B cell (primary cell): Measurements from ENCODE around the gene C3orf38. TPM values are rescaled to one million over a fixed set of nuclear protein-coding genes. Genes with fewer than 3 reads are reported as not detected.

Experiments used
- ATAC-seq: fragments of 200-7000 bp; cut with Tn5 transposase; one replicate; pipeline ENCODE4 v1.10.0; 2021; ENCODE audit warnings: low read depth, mild to moderate bottlenecking, moderate number of reproducible peaks, moderate library complexity
- CTCF ChIA-PET: fragments of 350-600 bp; sonication (Branson Sonifier 250); formaldehyde crosslinking; loops from one replicate; lab custom pipeline; 2021; ENCODE audit warnings: antibody characterized with exemption, inconsistent platforms; lab: Charles Lee
- POLR2A ChIA-PET: fragments of 350-600 bp; sonication (Branson Sonifier 250); formaldehyde crosslinking; loops from one replicate; lab custom pipeline; 2021; ENCODE audit warnings: antibody characterized with exemption; lab: Charles Lee
- DNase-seq: peaks from one replicate; pipeline ENCODE4 v3.0.0; 2013
- H2AFZ ChIP-seq: 2 replicates; pipeline ENCODE4 v1.6.1; 2012; ENCODE audit warnings: mild to moderate bottlenecking, low read depth, low read length; ENCODE audit not compliant: insufficient read depth, poor library complexity, severe bottlenecking
- H3K27ac ChIP-seq, 2 donors: 1 replicate in 1 of 2; 2 replicates in 1 of 2; pipeline ENCODE4 v1.5.1; 2012 to 2013; ENCODE audit warnings: low read length in 2 of 2, mild to moderate bottlenecking in 2 of 2, moderate library complexity in 1 of 2
- H3K27me3 ChIP-seq, 4 experiments: fragments of 200-600 bp in 1 of 4; sonication (generic) in 1 of 4; replicated peaks in 1 of 4; 1 replicate in 2 of 4; 2 replicates in 2 of 4; pipeline versions ENCODE4 v1.6.1 to v1.7.0; 2013 to 2016; ENCODE audit warnings: low read length in 3 of 4, mild to moderate bottlenecking in 2 of 4, mixed read lengths in 1 of 4, moderate library complexity in 1 of 4; ENCODE audit not compliant: insufficient read depth in 4 of 4, control insufficient read depth in 3 of 4; ENCODE audit errors: control extremely low read depth in 1 of 4
- H3K36me3 ChIP-seq, 2 experiments: replicated peaks in 1 of 2; 1 replicate in 1 of 2; 2 replicates in 1 of 2; pipeline versions ENCODE4 v1.6.1 to v1.7.1; 2013; ENCODE audit warnings: low read length in 1 of 2; ENCODE audit not compliant: insufficient read depth in 2 of 2, control insufficient read depth in 1 of 2; ENCODE audit errors: control extremely low read depth in 1 of 2, extremely low read depth in 1 of 2
- H3K4me1 ChIP-seq, 2 donors: fragments of 200-600 bp in 1 of 2; sonication (generic) in 1 of 2; 1 replicate in 1 of 2; 2 replicates in 1 of 2; pipeline versions ENCODE4 v1.5.1 to v1.6.1; 2013 to 2017; ENCODE audit warnings: low read length in 2 of 2; ENCODE audit not compliant: control insufficient read depth in 2 of 2, insufficient read depth in 2 of 2
- H3K4me2 ChIP-seq: replicated peaks from 2 replicates; pipeline ENCODE3; 2012; ENCODE audit warnings: mild to moderate bottlenecking, low read depth, low read length; ENCODE audit not compliant: poor library complexity, severe bottlenecking
- H3K4me3 ChIP-seq, 5 experiments: fragments of 200-600 bp in 1 of 5; sonication (generic) in 1 of 5; 1 replicate in 3 of 5; 2 replicates in 2 of 5; pipeline versions ENCODE4 v1.5.1 to v1.7.0; 2011 to 2016; ENCODE audit warnings: low read length in 4 of 5, mild to moderate bottlenecking in 4 of 5, low read depth in 2 of 5, control low read depth in 1 of 5, moderate library complexity in 1 of 5; ENCODE audit not compliant: insufficient read depth in 1 of 5; ENCODE audit errors: control extremely low read depth in 1 of 5, extremely low read depth in 1 of 5
- H3K79me2 ChIP-seq: fragments of 200-600 bp; sonication (generic); one replicate; pipeline ENCODE4 v1.6.0; 2016; ENCODE audit warnings: low read length; ENCODE audit not compliant: control insufficient read depth, insufficient read depth
- H3K9ac ChIP-seq: fragments of 200-600 bp; sonication (generic); 2 replicates; pipeline ENCODE4 v1.6.1; 2017; ENCODE audit warnings: mild to moderate bottlenecking, low read length, moderate library complexity
- H3K9me3 ChIP-seq, 3 donors: one replicate each; pipeline versions ENCODE4 v1.6.1 to v1.7.1; 2013; ENCODE audit warnings: low read length in 2 of 3; ENCODE audit not compliant: control insufficient read depth in 2 of 3, insufficient read depth in 1 of 3; ENCODE audit errors: control extremely low read depth in 1 of 3
- H4K20me1 ChIP-seq: 2 replicates; pipeline ENCODE4 v1.6.0; 2012; ENCODE audit warnings: mild to moderate bottlenecking, low read length; ENCODE audit not compliant: insufficient read depth, control insufficient read depth, poor library complexity, severe bottlenecking
- H3K27ac Mint-ChIP-seq: one replicate; pipeline ENCODE4 v1.8.0; 2021; ENCODE audit warnings: mixed read lengths
- H3K27me3 Mint-ChIP-seq: one replicate; pipeline ENCODE4 v1.8.0; 2021; ENCODE audit warnings: mixed read lengths
- H3K4me1 Mint-ChIP-seq: one replicate; pipeline ENCODE4 v1.8.0; 2021; ENCODE audit warnings: mixed read lengths
- H3K4me3 Mint-ChIP-seq: one replicate; pipeline ENCODE4 v1.8.0; 2021; ENCODE audit warnings: mixed read lengths
- H3K9me3 Mint-ChIP-seq: one replicate; pipeline ENCODE4 v1.8.0; 2022; ENCODE audit warnings: mixed read lengths; ENCODE audit not compliant: insufficient read depth
- EZH2 ChIP-seq: IDR thresholded peaks from 2 replicates; pipeline ENCODE4 v1.6.1; 2012; ENCODE audit warnings: borderline replicate concordance, low read depth, mild to moderate bottlenecking, moderate library complexity, low read length; ENCODE audit not compliant: insufficient read depth, poor library complexity, severe bottlenecking
- WGBS: methylation state at CpG from one replicate; pipeline ENCODE4 v1.1.5; 2013; ENCODE audit warnings: missing lambda C conversion rate; ENCODE audit not compliant: insufficient coverage; 5-methylcytosine and 5-hydroxymethylcytosine counted together
- intact Hi-C: fragments of 100-400 bp; cut with micrococcal nuclease; formaldehyde crosslinking; loops from one replicate; pipeline ENCODE4 v1.10.0; 2022
- polyA plus RNA-seq: library from polyadenylated mRNA; depleted of rRNA; stranded (reverse); fragments of >200 nt; gene quantifications from 2 replicates; pipeline ENCODE4 v1.2.3, GENCODE V29; 2012
- total RNA-seq, 2 donors: library from RNA; stranded (reverse); fragments of 120-200 nt in 1 of 2; gene quantifications; 1 replicate in 1 of 2; 2 replicates in 1 of 2; pipeline versions ENCODE4 v1.2.3 to v1.2.4, GENCODE V29; 2013 to 2022
- TF ChIP-seq, protein P1 (sequence below): fragments of 200-600 bp; IDR thresholded peaks from one replicate; pipeline ENCODE4 v1.8.0; 2022; ENCODE audit warnings: antibody characterized with exemption, mild to moderate bottlenecking

C3orf38 gene
- total and polyA plus RNA-seq, 2 donors (not counting 1 experiment from before 2014, with no cell fraction given): 19.8 to 42.5 TPM

DNA sequence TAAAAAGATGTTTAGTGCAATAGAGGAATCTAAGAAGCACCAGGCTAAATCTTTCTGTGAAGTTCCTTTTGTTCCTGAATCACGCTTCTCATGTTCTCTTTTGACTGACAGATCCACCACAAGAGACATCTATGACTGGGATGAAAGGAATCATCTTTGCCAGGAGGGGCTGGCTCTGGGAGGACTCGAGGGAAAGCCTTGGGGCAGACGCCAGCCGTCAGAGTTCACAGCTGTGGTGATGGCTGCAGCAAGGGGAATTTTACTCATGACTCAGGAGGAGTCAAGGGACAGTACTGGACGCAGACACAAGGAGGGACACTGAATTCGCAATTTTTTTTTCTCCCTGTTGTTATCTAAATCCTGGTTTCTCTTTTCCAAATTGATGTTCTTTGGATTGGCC is 38.7 kb downstream of the C3orf38 start:
- Histone ChIP-seq H4K20me1 (no peaks in the 10 kb centered on the region), H3K27ac (no peak overlapping the region), H3K9me3 (no peaks in the 10 kb centered on the region), H3K27me3 (no peaks in the 10 kb centered on the region), H3K4me1 (no peaks in the 10 kb centered on the region), H3K9ac (no peak overlapping the region), H3K36me3 (no peaks in the 10 kb centered on the region), H3K4me3 (no peak overlapping the region), H3K4me2 (no peak overlapping the region), H3K79me2 (no peaks in the 10 kb centered on the region), H2AFZ (no peak overlapping the region)
- Mint-ChIP-seq H3K27ac (no peak overlapping the region), H3K4me1 (peaks cover 4% of the 10 kb centered on the region), H3K9me3 (no peaks in the 10 kb centered on the region), H3K4me3 (no peak overlapping the region), H3K27me3 (no peaks in the 10 kb centered on the region)
- POLR2A ChIA-PET: no interaction called here
- DNase-seq: no peak
- 82% methylated on average over 3 of the region's 6 CpGs for WGBS
- CTCF ChIA-PET: no interaction called here
- no peak for ATAC-seq
- no peak for TF ChIP-seq EZH2
- TF ChIP-seq, protein P1, sequence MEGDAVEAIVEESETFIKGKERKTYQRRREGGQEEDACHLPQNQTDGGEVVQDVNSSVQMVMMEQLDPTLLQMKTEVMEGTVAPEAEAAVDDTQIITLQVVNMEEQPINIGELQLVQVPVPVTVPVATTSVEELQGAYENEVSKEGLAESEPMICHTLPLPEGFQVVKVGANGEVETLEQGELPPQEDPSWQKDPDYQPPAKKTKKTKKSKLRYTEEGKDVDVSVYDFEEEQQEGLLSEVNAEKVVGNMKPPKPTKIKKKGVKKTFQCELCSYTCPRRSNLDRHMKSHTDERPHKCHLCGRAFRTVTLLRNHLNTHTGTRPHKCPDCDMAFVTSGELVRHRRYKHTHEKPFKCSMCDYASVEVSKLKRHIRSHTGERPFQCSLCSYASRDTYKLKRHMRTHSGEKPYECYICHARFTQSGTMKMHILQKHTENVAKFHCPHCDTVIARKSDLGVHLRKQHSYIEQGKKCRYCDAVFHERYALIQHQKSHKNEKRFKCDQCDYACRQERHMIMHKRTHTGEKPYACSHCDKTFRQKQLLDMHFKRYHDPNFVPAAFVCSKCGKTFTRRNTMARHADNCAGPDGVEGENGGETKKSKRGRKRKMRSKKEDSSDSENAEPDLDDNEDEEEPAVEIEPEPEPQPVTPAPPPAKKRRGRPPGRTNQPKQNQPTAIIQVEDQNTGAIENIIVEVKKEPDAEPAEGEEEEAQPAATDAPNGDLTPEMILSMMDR: no peak
- intact Hi-C loops: no loop called here

DNA sequence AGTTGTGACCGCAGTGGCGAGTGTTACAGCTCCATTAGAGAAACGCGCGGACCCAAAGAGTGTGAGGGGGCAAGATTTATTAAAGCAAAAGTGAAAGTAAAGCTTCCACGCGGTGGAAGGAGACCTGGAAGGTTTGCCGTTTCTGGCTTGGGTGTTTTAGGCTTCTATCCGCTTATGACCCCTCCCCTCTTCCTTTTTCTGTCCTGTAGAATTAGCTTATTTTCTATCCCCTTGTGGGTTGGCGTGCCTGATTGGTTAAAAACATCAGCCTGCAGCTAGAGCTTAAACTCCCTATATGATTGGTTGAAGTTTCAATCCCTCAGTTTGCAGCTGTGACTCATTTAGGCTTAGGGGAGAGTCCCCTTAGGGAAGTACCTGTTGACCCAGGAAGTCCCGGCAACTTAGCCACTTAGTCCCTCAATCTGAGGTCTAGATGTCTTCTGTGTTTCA is 39.6 kb downstream of the C3orf38 start:
- CTCF ChIA-PET: no interaction called here
- H3K27ac Mint-ChIP-seq: no peak overlapping the region
- H3K9me3 Mint-ChIP-seq: no peaks in the 10 kb centered on the region
- intact Hi-C loops: no loop called here
- Histone ChIP-seq H3K4me1 (no peaks in the 10 kb centered on the region), H3K27me3 (no peaks in the 10 kb centered on the region), H3K27ac (no peak overlapping the region), H3K4me2 (no peak overlapping the region), H3K4me3 (no peak overlapping the region), H3K79me2 (no peaks in the 10 kb centered on the region), H2AFZ (no peak overlapping the region), H3K9me3 (no peaks in the 10 kb centered on the region), H3K9ac (no peak overlapping the region), H3K36me3 (no peaks in the 10 kb centered on the region), H4K20me1 (no peaks in the 10 kb centered on the region)
- WGBS: 82% methylated on average over 6 of the region's 11 CpGs
- no peak overlapping the region for H3K4me3 Mint-ChIP-seq
- no peak for DNase-seq
- TF ChIP-seq EZH2: no peak
- POLR2A ChIA-PET: no interaction called here
- H3K4me1 Mint-ChIP-seq: peaks cover 4% of the 10 kb centered on the region
- no peaks in the 10 kb centered on the region for H3K27me3 Mint-ChIP-seq
- no peak for ATAC-seq
